Right renal pelvis (tissue), 4 donors: ENCODE data around the gene PPIH. TPM values are rescaled to one million over a fixed set of nuclear protein-coding genes. Genes with fewer than 3 reads are reported as not detected.
A peak's percentile ranks its signal among the peaks of the same experiment; 100 is the strongest.
"Not testable (repeated sequence)": the region's sequence is repeated elsewhere in the genome, so short reads cannot be mapped to it uniquely, and the experiment has no call there.

Source experiments
- DNase-seq, 4 donors: peaks; one replicate each; pipeline ENCODE4 v3.0.0-alpha.2; 2013; ENCODE audit warnings: low read depth in 4 of 4, low spot score in 3 of 4, missing footprints in 1 of 4
- polyA plus RNA-seq, 4 donors: library from polyadenylated mRNA; unstranded; fragments of 120-200 nt; gene quantifications; one replicate each; pipeline ENCODE4 v1.2.1, GENCODE V29; 2013; ENCODE audit not compliant: insufficient read length in 4 of 4

PPIH gene
- polyA plus RNA-seq, 4 donors, result 55.8 to 58.1 (median 56.3) TPM

- peak; percentile 94 to 98 (median 96) for DNase-seq
Observed at GRCh38 chr1:42681741-42682483, 23.7 kb downstream of the PPIH start, which contains the start of gene YBX1. YBX1 (plus strand) TSS chr1:42682418; CDS start chr1:42682566, 148 bp downstream.

GRCh38 chr1:42682484-42682738 lies 24.2 kb downstream of the PPIH start:
- DNase-seq, result not testable (repeated sequence)

- peak in 1 of 4 donors; percentile 31 for DNase-seq
Observed at GRCh38 chr1:42682739-42683531, 24.7 kb downstream of the PPIH start.

GRCh38 chr1:42684139-42684538 lies 25.9 kb downstream of the PPIH start:
- no peak for DNase-seq

- no peak for DNase-seq
Observed at GRCh38 chr1:42686418-42686817, 28.2 kb downstream of the PPIH start.

GRCh38 chr1:42689912-42690311 lies 31.7 kb downstream of the PPIH start:
- no peak for DNase-seq

GRCh38 chr1:42690477-42691156 lies 32.4 kb downstream of the PPIH start:
- no peak for DNase-seq

- DNase-seq, result no peak
Observed at GRCh38 chr1:42691157-42691498, 32.9 kb downstream of the PPIH start.

GRCh38 chr1:42692461-42692860 lies 34.2 kb downstream of the PPIH start:
- no peak for DNase-seq

- no peak for DNase-seq
Observed at GRCh38 chr1:42692911-42693310, 34.7 kb downstream of the PPIH start.

GRCh38 chr1:42698081-42698813 lies 40.0 kb downstream of the PPIH start:
- DNase-seq, result no peak

GRCh38 chr1:42700006-42700405 lies 41.8 kb downstream of the PPIH start:
- DNase-seq, result no peak

- DNase-seq, result no peak
Observed at GRCh38 chr1:42703888-42704464, 45.8 kb downstream of the PPIH start.

- DNase-seq, result not testable (repeated sequence)
Observed at GRCh38 chr1:42712808-42713207, 54.6 kb downstream of the PPIH start.

GRCh38 chr1:42713293-42713692 lies 55.1 kb downstream of the PPIH start:
- no peak for DNase-seq

- DNase-seq, result not testable (repeated sequence)
Observed at GRCh38 chr1:42714441-42714840, 56.2 kb downstream of the PPIH start.

- DNase-seq, result no peak
Observed at GRCh38 chr1:42720868-42721267, 62.6 kb downstream of the PPIH start.

- no peak for DNase-seq
Observed at GRCh38 chr1:42721926-42722325, 63.7 kb downstream of the PPIH start.

GRCh38 chr1:42722403-42722802 lies 64.2 kb downstream of the PPIH start:
- DNase-seq, result not testable (repeated sequence)

- no peak for DNase-seq
Observed at GRCh38 chr1:42723511-42723910, 65.3 kb downstream of the PPIH start.

- not testable (repeated sequence) for DNase-seq
Observed at GRCh38 chr1:42725820-42726219, 67.6 kb downstream of the PPIH start.
